ENCODE measurements around the gene FKBP10. TPM values are rescaled to one million over a fixed set of nuclear protein-coding genes. Genes with fewer than 3 reads are reported as not detected.

The FKBP10 gene
- total and polyA plus RNA-seq, 2 donors (not counting 3 experiments of a cell fraction or from before 2014, with no cell fraction given), result 168 to 377 TPM

DNA sequence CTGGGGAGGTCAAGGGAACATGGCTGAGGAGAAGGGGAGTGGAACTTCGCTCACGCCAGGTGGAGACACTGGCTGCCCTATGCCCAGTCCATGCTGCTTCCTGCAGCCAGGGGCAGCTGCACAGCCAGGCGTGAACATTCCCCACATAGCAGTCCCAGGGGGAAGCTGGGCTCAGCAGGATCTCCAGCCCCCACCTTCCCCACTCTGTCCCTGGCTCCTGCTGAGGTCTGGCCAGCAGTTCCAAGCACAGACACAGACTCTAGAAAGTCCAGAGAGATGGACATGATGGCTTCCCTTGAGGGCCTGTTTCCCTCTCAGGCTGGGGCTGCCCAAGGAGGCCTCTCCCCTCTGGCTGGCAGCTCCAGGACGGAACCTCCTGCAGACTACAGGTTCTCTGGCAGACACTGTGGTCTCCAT is 35.6 kb upstream of the FKBP10 start:
- Histone ChIP-seq H3K79me2 (ENCODE audit: control insufficient read depth, insufficient read depth, low read length) (no peaks in the 10 kb centered on the region), H2AFZ (ENCODE audit: low read depth, low read length) (no peak overlapping the region), H3K4me3 (replicated peaks in 1 of 3; ENCODE audit: insufficient read depth in 1 of 3, low read depth in 1 of 3, low read length in 3 of 3) (no peak overlapping the region), H3K9ac (replicated peaks; ENCODE audit: extremely low read depth, insufficient read depth, low read length) (peak overlapping the region; percentile 72), H4K20me1 (replicated peaks; ENCODE audit: control insufficient read depth, extremely low read depth, insufficient read depth, low read length) (no peaks in the 10 kb centered on the region), H3K9me1 (replicated peaks; ENCODE audit: control insufficient read depth, extremely low read depth, insufficient read depth, low read length) (no peaks in the 10 kb centered on the region), H3K27ac (ENCODE audit: insufficient read depth, low read depth, low read length) (peak overlapping the region; percentile 97), H3K27me3 (ENCODE audit: control insufficient read depth in 2 of 2, insufficient read depth in 2 of 2, low read length in 2 of 2) (no peaks in the 10 kb centered on the region), H3K4me2 (ENCODE audit: insufficient read depth, low read length) (peak overlapping the region; percentile 65), H3K4me1 (ENCODE audit: control insufficient read depth, extremely low read depth, insufficient read depth, low read length) (peaks cover 47% of the 10 kb centered on the region), H3K36me3 (ENCODE audit: control insufficient read depth in 2 of 2, extremely low read depth in 1 of 2, insufficient read depth in 2 of 2, low read length in 2 of 2) (peaks cover 0 to 15% of the 10 kb centered on the region in 2 experiments), H3K9me3 (replicated peaks; ENCODE audit: control insufficient read depth, insufficient read depth, low read length) (no peaks in the 10 kb centered on the region)
- dilution Hi-C loops (cut with MboI; ENCODE audit: extremely low pct_ligation_motif_present, low sequenced_read_pairs), result no loop called here
- no peak for DNase-seq (ENCODE audit: low read depth, low spot score)
- ChIA-PET CTCF (interaction anchor here (0.9 to 7.7 kb wide), 10 partner anchors 8 to 88 kb away, joined by 3 to 169 read pairs (median 8); partner anchors contain the start of genes JUP, KLHL11 and P3H4), POLR2A (interaction anchor here (0.7 to 3.2 kb wide), 7 partner anchors 9 to 89 kb away, joined by 3 to 82 read pairs (median 6); partner anchors contain the start of genes JUP and P3H4)
- intact Hi-C loops (cut with micrococcal nuclease), result loop anchor here (1.0 kb wide), 6 partner anchors 9 to 88 kb away; partner anchors contain the start of genes JUP and KLHL11
- no peak for FAIRE-seq
- TF ChIP-seq, protein P1, sequence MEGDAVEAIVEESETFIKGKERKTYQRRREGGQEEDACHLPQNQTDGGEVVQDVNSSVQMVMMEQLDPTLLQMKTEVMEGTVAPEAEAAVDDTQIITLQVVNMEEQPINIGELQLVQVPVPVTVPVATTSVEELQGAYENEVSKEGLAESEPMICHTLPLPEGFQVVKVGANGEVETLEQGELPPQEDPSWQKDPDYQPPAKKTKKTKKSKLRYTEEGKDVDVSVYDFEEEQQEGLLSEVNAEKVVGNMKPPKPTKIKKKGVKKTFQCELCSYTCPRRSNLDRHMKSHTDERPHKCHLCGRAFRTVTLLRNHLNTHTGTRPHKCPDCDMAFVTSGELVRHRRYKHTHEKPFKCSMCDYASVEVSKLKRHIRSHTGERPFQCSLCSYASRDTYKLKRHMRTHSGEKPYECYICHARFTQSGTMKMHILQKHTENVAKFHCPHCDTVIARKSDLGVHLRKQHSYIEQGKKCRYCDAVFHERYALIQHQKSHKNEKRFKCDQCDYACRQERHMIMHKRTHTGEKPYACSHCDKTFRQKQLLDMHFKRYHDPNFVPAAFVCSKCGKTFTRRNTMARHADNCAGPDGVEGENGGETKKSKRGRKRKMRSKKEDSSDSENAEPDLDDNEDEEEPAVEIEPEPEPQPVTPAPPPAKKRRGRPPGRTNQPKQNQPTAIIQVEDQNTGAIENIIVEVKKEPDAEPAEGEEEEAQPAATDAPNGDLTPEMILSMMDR (IDR thresholded peaks at IDR 0.05; ENCODE audit: extremely low read depth in 1 of 2, insufficient read depth in 1 of 2, low read depth in 1 of 2, low read length in 2 of 2), result peak; percentile 16 to 41
- no peak for TF ChIP-seq GATA2 (IDR thresholded peaks at IDR 0.05; ENCODE audit: insufficient read depth, insufficient read length, low read depth, low read length)
- TSS peak; percentile 13 for BruUV-seq (replicated peaks)

DNA sequence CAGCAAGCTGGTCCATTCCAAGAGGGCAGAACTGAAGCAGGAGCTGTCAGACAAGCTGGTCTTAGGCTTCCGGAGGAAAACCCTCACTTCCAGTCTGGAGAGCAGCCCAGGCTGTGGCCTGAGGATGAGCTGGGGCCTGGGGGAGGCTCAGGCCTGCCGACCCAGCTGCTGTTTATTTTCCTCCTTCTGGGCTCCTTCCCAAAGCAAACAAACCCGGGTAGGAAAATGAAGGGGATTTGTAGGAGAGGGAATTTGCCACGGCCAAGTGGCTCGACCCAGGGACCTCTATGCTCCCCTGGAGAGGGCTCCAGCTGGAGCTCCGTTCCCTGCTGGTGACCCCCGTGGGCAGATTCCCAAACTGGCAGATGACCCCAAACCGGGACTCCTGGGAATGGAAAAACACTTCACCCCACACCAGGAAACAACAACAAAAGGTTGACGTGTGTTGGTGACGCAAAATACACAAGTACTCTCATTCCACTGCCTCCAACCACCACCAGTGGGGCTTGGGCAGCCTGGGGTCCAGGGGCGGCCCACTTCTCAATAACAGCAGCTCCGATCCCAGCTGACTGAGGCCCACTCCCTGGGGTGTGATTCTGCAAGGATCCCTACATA is 35.1 kb upstream of the FKBP10 start:
- peak; percentile 53 for TF ChIP-seq JUN (IDR thresholded peaks at IDR 0.05; ENCODE audit: borderline replicate concordance, insufficient read depth, insufficient read length, low read depth)
- TF ChIP-seq EZH2 (IDR thresholded peaks at IDR 0.05; ENCODE audit: borderline replicate concordance, low read depth, low read length, severe bottlenecking), result no peak
- peak; percentile 65 for TF ChIP-seq FOS (IDR thresholded peaks at IDR 0.05; ENCODE audit: borderline replicate concordance, insufficient read depth, low read length)
- TF ChIP-seq MYC (IDR thresholded peaks at IDR 0.05; ENCODE audit: low read depth, low read length), result no peak
- TF ChIP-seq GATA2 (IDR thresholded peaks at IDR 0.05; ENCODE audit: insufficient read depth, insufficient read length, low read depth, low read length), result no peak
- TF ChIP-seq, protein P1 (IDR thresholded peaks at IDR 0.05; ENCODE audit: extremely low read depth in 1 of 2, insufficient read depth in 1 of 2, low read depth in 1 of 2, low read length in 2 of 2), result peak in 1 of 2 donors; percentile 36
- peak; percentile 65 for TF ChIP-seq POLR2A (IDR thresholded peaks at IDR 0.05; ENCODE audit: low read depth, low read length)
- TF ChIP-seq, protein P2, sequence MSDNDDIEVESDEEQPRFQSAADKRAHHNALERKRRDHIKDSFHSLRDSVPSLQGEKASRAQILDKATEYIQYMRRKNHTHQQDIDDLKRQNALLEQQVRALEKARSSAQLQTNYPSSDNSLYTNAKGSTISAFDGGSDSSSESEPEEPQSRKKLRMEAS (IDR thresholded peaks at IDR 0.05; ENCODE audit: insufficient read depth, insufficient read length), result no peak
- TF ChIP-seq POLR2AphosphoS5 (IDR thresholded peaks at IDR 0.05; ENCODE audit: insufficient read depth, low read depth, low read length), result peak; percentile 92
- no peak overlapping the region for H3K4me3 ChIP-seq (replicated peaks in 1 of 3; ENCODE audit: insufficient read depth in 1 of 3, low read depth in 1 of 3, low read length in 3 of 3)
- H3K9me3 ChIP-seq (replicated peaks; ENCODE audit: control insufficient read depth, insufficient read depth, low read length), result no peaks in the 10 kb centered on the region
- H3K9me1 ChIP-seq (replicated peaks; ENCODE audit: control insufficient read depth, extremely low read depth, insufficient read depth, low read length), result no peaks in the 10 kb centered on the region
- peaks cover 45% of the 10 kb centered on the region for H3K4me1 ChIP-seq (ENCODE audit: control insufficient read depth, extremely low read depth, insufficient read depth, low read length)
- dilution Hi-C loops (cut with MboI; ENCODE audit: extremely low pct_ligation_motif_present, low sequenced_read_pairs) (no loop called here), intact Hi-C loops (cut with micrococcal nuclease) (loop anchor here (1.0 kb wide), 6 partner anchors 9 to 88 kb away; partner anchors contain the start of genes JUP and KLHL11)
- BruUV-seq (replicated peaks), result no TSS peak
- H3K27ac ChIP-seq (ENCODE audit: insufficient read depth, low read depth, low read length), result peak overlapping the region; percentile 97
- H3K27me3 ChIP-seq (ENCODE audit: control insufficient read depth in 2 of 2, insufficient read depth in 2 of 2, low read length in 2 of 2), result no peaks in the 10 kb centered on the region
- no peaks in the 10 kb centered on the region for H3K79me2 ChIP-seq (ENCODE audit: control insufficient read depth, insufficient read depth, low read length)
- ChIA-PET POLR2A (interaction anchor here (0.7 to 3.2 kb wide), 7 partner anchors 9 to 89 kb away, joined by 3 to 82 read pairs (median 6); partner anchors contain the start of genes JUP and P3H4), CTCF (interaction anchor here (0.6 to 7.7 kb wide), 14 partner anchors 8 to 153 kb away, joined by 3 to 169 read pairs (median 6); partner anchors contain the start of genes JUP, KLHL11, ODAD4 and P3H4)
- peaks cover 0 to 10% of the 10 kb centered on the region in 2 experiments for H3K36me3 ChIP-seq (ENCODE audit: control insufficient read depth in 2 of 2, extremely low read depth in 1 of 2, insufficient read depth in 2 of 2, low read length in 2 of 2)
- peak overlapping the region; percentile 72 for H3K9ac ChIP-seq (replicated peaks; ENCODE audit: extremely low read depth, insufficient read depth, low read length)
- FAIRE-seq (peak; percentile 100), DNase-seq (ENCODE audit: low read depth, low spot score) (peak; percentile 100)
- no peaks in the 10 kb centered on the region for H4K20me1 ChIP-seq (replicated peaks; ENCODE audit: control insufficient read depth, extremely low read depth, insufficient read depth, low read length)
- H3K4me2 ChIP-seq (ENCODE audit: insufficient read depth, low read length), result peak overlapping the region; percentile 65
- no peak overlapping the region for H2AFZ ChIP-seq (ENCODE audit: low read depth, low read length)
